T follicular helper cell (primary cell): Measurements from ENCODE around the gene GRAMD1B.
"Not testable (repeated sequence)": the region's sequence is repeated elsewhere in the genome, so short reads cannot be mapped to it uniquely, and the experiment has no call there.

ENCODE experiments used
- DNase-seq: peaks from one replicate; pipeline ENCODE4 v3.0.0-alpha.2; 2020; ENCODE audit warnings: low read depth

GRAMD1B gene

DNA sequence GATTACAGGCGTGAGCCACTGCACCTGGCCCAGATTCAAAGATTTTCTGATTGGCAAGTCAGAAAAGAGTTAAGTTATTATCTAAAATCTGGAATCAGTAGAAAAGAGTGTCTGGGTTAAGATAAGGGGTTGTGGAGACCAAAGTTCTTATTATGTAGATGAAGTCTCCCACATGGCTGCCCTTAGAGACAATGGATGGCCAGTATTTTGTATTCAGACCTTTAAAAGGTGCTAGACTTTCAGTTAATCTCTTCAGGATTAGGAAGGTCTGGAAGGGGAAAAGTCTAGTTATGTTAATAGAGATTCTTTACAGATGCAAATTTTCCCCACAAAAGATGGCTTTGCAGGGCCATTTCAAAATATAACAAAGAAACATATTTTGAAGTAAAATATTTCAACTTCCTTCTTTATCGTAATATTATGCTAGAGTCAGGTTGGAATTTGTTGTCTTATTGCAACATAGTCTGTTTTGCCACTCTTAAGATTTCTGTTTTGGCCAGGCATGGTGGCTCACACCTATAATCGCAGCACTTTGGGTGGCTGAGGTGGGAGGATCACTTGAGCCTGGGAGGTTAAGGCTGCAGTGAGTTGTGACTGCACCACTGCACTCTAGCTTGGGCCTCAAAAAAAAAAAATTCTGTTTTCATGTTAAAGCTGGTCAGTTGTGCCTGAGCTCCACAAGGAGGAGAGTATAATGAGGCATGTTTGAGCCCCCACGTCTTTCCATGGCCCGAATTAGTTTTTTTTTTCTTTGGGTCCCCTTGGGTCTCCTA, 14.0 kb downstream of the GRAMD1B start:
- no peak for DNase-seq

DNA sequence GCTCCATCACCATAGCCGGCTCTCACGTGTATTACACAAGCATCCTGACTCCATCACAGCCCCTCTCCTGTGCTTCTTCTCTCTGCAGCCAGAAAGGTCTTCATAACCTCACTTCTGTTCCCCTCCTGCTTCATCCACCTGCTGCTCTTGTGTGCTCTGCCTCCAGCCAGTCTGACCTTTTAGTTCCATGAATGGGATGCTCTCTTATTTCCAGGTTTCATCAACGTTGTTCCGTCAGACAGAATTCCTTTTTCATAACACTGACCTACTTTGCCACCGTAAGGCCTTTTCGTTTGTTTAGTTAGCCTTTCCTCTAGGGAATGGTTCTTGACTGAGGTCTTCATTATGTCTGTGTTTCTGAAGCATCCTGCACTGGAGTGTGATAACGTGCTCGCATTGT, 18.8 kb downstream of the GRAMD1B start:
- DNase-seq = no peak

DNA sequence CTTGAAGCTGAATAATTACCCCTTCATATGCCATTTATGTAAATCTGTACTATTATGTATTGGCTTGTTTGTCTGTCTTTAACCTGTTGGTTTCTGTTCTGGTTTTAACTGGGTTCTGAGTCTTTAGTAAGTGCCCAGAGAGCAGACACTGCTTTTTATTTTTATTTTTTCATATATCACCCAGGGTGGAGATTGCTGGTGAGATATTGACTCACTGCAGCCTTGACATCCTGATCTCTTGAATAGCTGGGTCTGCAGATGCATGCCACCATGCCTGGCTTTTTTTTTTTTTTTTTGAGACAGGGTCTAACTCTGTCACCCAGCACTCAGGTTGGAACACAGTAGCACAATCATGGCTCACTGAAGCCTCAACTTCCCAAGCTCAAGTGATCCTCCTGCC, 19.4 kb downstream of the GRAMD1B start:
- no peak for DNase-seq

DNA sequence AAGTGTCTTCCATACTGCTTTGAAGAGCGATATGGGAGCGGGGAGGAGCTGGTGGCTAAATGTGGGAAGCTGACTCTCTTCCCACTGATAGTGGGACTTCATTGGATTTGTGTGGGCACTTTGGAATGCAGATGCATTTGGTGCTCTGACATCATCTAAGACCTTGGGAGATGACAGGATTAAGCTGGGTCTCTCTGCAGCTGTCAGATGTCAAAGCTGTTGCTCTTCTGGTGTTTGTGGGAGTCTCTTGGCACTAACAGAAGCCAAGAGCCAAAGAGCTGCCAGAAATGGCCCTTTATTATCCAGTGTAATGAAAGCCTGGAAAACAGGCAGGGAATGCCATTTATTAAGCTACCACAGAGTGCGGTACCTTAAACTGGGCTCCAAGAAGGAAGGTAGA, 20.6 kb downstream of the GRAMD1B start:
- no peak for DNase-seq

DNA sequence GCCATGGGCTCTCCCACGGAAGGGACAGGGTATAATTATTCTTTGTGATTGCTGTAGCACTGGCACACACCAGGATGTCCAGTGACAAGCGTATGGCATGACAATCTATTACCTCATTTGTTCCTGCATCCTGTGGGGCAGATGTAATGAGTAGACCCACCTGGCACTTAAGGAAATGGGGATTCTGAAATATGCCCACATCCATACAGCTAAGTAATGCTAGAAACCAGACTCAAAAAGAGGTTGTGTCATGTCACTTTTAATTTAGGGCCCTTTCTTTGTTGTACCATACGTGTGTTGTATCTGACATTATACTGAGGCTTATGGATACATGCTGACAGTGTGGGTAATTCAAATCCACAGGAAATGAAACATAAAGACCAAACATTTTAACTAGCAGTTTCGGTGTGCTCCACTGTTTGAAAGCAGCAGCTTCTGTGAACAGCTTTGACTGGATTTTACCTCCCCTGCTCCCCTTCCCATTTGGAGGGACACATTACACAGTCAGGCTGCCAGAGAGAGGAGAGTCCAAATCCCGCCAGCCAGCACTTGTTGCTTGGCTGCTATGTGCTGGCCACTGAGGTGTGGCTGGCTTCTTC, 21.2 kb downstream of the GRAMD1B start:
- no peak for DNase-seq

DNA sequence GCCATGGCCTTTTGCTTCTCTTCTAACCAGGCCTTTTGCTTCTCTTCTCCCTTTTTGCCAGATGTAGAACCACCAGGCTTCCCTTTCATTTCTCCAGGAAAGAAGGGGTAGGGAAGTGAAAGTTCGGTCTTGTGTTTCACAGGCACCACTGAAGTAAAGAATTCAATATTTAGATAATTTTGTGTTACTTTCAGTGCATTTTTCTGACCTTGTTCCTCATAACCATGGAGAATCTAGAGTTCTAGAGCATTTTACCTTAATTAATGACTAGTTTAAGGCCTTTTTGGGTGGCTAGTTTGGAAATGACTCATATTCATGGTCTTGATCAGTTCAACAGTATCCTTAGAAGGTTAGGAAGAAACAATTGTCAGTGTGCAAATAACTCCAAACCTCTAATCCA, 22.7 kb downstream of the GRAMD1B start:
- DNase-seq = no peak

DNA sequence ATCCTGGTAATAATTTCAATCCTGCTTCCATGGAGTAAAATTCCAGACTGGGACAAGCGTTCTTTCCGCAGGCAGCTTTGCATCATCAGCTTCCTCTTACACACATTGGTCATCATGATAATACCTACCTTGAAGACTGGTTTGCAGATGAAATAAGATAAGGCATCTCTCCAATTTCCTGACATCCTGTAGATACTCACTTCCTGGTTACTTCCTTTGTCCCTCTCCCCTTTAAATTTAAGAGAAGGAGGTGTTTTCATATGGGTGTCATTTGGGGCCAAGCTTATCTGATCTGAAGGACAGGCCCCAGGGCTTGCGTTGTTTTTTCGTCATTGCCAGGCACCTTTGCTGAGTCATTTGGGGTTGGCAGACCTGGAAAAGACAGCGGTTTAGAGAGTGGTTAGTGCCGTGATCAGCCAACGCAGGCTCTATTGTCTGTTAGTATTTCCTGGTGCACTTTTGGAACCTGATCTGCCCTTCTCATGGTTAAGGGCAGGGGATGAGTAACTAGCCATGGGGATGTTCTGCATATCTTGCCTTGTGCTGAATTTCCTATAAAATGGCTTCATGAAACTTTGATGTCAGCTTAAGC, 24.1 kb downstream of the GRAMD1B start:
- DNase-seq = peak; percentile 25

DNA sequence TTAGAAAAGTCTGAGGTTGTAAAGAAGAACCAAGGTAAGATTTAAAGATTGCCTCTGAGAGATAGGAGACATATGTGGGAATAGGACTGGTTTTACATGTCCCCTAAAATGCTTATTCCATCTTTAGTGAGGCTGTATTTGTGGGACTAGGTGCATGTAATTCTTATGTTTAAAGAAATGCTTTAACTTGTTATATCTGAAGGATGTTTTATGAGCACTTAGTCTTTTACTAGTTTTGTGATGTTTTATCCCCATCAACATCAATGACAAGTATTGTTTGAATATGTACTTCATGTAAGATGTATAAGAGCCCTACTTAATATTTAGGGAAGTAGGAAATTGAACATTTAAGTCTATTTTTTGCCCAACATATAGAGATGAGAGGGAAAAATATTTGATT, 24.7 kb downstream of the GRAMD1B start:
- no peak for DNase-seq

DNA sequence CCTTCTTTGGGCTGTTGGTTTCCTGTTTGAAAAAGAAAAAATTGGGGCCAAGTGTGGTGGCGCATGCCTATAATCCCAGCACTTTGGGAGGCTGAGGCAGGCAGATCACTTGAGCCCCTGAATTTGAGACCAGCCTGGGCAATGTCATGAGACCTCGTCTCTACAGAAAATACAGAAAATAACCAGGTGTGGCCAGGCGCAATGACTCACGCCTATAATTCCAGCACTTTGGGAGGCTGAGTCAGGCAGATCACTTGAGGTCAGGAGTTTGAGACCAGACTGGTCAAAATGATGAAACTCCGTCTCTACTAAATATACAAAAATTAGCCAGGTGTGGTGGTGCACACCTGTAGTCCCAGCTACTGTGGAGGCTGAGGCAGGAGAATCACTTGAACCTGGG, 26.4 kb downstream of the GRAMD1B start:
- not testable (repeated sequence) for DNase-seq

DNA sequence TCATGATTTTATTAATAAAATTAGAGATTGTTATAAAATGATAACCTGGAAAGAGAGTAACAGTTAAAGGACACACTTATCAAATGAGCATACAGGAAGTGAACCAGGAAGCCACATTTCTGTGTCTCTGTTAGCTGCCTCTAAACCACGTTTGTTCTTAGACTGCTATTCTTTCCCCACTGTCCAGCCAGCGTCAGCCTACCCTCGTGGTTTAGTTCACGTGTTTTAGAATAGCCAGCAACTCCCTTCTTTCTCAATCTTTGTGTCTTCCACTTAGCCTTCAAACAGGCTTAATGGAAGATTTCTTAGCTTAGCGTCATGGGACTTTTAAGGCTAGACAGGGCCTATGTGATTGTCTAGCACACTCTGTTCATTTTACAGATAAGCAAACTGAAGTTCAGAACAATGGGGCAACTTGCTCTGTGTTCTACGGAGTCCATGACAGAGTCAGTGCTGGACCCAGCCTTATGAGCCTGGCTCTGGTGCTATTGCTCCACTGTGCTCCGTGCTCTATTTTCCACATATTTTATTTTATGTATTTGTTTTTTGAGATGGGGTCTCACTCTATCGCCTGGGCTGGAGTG, 27.2 kb downstream of the GRAMD1B start:
- DNase-seq = no peak

DNA sequence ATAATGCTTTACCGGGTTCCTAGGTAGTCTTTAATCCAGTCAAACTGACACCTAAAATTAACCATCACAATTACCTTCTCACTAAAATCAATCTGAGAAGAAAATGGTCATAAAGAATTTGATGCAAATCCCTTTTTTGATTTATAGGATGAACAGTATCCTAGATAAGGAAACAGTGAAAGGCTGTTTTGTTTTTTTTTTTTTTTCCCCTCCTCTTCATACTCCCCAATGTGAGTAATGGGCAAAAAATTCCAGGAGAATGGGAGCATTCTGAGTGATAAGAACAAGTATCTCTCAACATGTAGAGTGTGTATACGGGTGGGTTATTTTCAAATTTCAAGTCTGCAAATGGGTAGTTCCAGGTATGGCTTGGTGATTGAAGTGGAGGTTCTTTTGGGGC, 28.4 kb downstream of the GRAMD1B start:
- DNase-seq = no peak

DNA sequence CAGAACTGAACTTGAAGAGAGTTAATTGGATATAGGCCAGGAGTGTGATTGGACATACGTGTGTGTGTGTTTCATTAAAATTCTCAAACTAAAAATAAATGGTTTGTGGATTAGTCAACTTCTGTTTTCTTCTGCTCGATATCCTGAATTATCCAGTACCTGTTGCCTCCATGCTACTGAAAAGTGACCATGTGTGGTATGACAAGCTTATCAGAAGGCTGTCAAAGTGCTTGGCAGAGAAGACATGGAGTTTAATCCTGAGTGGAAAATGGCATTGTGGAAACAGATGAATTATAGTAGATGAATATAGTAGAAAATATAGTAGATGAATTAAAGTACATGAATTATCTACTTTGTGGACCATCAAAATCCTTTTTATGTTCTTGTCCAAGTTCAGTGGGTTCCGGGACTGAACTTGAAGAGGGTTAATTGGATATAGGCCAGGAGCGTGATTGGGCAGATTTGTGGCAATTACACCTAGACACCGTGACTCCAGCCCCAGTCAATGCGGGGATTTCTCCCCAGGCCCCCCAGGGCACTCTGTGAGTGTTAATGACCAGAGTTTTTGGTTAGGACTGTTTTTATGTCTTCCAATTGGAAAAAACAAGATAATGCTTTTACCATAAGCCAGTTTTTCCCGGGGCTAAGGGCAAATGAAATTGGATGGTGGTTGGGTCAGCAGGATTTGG, 30.1 kb downstream of the GRAMD1B start:
- DNase-seq = no peak

DNA sequence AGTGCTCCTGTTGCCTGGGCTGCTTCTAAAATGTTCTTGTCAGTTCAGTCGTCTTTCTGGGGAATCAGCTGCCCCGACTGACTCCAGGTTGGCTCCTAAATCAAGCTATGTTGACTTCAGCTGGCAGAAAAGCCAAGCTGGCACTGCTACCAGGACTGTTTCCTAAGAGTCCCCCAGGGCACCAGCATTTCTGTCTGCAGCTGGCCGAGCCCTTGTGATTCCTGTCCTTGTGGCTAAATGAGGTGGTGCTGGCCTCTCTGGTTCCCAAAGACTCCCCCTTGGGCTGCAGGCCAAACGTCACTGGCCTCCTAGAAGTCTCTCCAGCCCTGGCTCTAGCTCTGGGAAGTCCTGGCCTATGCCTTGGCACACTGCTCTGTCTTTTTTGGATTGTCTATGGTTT, 31.1 kb downstream of the GRAMD1B start:
- no peak for DNase-seq

DNA sequence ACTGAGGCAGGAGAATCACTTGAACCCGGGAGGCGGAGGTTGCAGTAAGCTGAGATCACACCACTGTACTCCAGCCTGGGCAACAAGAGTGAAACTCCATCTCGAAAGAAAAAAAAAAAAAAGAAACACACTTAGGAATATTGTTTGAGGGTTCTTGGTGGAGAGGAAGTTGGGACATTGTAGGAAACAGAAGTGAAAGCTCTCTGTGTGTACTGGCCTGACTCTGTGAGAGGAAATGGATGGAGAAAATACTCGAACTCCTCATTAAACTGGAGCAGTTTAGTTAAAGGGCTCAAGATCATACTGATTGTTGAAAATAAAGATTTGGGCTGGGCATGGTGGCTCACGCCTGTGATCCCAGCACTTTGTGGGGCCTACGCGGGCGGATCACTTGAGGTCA, 35.6 kb downstream of the GRAMD1B start:
- not testable (repeated sequence) for DNase-seq

DNA sequence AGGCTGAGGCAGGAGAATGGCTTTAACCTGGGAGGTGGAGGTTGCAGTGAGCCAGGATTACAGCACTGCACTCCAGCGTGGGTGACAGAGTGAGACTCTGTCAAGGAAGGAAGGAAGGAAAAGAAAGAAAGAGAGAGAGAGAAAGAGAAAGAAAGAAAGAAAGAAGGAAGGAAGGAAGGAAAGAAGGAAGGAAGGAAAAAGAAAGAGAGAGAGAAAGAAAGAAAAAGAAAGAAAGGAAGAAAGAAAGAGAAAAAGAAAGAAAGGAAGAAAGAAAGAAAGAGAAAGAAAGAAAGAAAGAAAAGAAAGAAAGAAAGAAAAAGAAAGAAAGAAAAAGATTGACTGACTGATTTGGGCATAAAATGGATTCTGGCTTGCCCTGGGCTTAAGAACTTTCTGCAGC, 36.1 kb downstream of the GRAMD1B start:
- not testable (repeated sequence) for DNase-seq

DNA sequence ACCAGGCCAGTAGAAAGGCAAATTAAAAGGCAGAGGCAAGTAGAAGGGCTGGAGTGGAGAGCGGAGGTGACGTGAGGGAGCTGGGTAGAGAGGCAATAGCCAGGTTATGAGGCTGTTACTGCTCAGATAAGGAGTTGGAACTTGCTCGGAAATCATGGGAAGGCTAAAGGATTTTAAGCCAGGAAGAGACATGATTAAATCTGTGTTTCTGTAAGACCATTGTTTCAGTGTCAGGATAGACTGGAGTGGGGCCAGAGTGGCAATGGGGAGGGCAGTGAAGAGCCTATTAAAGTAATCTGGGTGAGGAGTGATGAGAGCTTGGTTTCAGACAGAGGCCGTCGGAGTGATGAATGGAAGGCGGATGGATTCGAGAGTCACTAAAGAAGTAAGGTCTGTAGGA, 39.0 kb downstream of the GRAMD1B start:
- DNase-seq = no peak

DNA sequence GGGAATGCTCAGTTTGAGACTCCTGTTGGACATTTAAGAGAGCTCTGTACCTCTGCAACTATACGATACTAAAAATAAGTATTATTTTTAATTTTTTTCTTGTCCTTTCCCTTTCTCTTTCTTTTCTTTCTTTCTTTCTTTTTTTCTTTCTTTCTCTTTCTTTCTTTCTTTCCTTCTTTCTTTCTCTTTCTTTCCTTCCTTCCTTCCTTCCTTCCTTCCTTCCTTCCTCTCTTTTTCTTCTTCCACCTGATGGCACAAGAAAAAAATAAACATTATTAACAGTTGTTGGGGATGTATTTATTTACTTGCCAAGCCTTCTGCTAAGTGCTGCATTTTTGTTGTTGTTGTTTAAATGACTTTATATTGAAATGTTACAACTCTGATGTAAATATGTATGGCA, 39.5 kb downstream of the GRAMD1B start:
- no peak for DNase-seq

DNA sequence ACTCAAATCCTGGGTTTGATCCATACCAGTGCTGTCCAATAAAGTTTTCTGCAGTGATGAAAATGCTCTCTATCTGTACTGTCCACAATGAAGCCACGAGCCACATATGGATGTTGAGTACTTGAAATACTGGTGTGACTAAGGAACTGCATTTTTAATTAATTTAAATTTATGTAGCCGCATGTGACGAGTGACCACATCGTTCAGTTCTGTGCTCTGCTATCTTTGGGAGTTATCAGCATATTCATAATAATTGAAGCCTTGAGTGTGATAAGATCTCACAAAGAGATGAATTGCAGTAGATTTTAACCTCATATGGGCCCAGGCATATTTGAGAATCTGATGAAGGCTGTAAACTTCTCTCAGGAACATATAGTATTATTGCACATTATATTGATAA, 40.8 kb downstream of the GRAMD1B start:
- no peak for DNase-seq

DNA sequence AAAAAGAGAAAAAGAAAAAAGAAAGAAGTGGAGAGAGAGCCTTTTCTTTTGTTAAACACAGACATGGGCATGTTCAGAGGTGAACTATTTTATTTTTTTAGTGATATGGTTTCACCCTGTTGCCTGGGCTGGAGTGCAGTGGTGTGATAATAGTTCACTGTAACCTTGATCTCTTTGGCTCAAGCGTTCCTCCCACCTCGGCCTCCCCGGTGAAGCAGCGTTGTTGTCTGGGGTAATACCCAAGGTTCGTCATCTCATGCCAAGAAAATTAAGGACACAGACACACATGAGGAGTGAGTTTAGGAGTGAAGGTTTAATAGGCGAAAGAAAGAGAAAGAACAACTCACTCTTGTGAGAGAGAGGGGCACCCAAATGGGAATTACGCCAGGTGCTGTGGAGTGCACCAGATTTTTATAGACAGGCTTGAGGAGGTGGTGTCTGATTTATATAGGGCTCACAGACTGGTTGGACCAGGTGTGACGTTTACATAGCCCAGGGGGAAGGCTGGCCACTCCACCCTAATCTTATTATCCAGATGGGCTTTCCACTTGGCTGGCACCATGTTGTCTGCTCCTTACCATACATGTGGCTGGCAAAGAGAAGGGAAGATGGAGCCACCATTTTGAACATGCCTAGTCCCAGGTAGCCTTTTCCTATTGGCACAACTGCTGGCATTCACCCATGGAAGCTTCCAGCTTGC, 42.3 kb downstream of the GRAMD1B start:
- no peak for DNase-seq

DNA sequence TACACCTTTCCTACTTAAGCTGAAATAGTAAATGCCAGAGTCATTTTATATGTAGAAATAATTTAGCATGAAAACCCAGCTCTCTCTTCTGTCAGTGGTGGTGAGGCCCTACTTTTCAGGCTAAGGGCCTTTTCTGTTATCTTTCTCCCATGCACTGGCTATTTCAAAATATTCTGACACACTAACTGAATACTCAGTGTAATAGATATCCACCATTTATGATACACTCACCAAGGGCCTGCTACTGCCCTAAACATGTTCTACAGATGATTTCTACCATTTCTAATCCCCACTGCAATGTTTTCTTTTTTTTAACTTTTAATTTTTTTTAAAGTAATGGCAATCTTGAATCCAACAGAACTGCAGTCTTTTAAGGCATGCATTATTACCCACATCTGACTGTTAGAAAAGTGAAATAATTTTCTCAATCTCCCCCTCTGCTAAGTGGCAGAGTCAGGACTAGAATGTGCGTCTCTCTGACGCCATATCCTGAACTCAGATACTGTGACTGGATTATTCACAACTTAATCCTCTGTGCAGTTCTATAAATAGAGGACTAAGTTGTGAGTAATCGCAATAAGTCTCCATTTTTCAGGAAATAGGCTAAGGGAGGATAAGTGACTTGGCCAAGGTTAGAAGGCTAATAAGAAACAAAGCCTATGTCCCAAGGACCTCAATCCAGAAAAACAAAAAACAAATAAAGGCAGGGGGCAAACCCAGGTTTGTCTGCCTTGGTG, 44.0 kb downstream of the GRAMD1B start:
- no peak for DNase-seq

DNA sequence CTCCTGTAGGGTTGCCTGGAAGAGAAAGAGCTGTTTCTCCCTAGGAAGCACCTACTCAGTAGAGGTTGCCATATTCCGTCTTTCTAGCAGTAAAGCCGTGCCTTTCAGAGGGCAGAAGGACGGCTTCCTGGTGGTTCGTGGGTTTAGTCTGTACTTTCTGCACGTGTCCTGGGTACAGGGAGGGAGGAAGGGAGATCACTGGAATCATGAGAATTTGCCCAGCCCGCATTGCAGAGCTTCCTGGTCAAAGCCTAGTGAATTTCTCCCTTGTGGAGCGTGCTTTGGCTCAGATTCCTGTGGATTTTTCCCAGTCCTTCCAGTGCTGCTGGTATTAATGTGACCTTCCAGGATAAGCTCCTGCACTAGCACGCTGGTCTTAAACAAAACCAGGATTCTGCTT, 44.9 kb downstream of the GRAMD1B start:
- no peak for DNase-seq
